Stomach (tissue), 9 donors: ENCODE measurements around the gene ATXN1. TPM values are rescaled to one million over a fixed set of nuclear protein-coding genes. Genes with fewer than 3 reads are reported as not detected.

Experiments
- DNase-seq, 2 donors: peaks; one replicate each; pipeline versions ENCODE4 v3.0.0 to v3.0.0-alpha.2; 2013 to 2019
- H3K27ac ChIP-seq, 5 donors: fragments of 200-600 bp in 4 of 5; sonication (generic) in 4 of 5; one replicate each; pipeline ENCODE4 v1.5.1; 2013 to 2019; ENCODE audit warnings: mild to moderate bottlenecking in 1 of 5, moderate library complexity in 1 of 5
- H3K27me3 ChIP-seq, 3 donors: fragments of 200-600 bp; sonication (generic); one replicate each; pipeline ENCODE4 v1.5.1; 2017 to 2019; ENCODE audit warnings: mixed run types in 1 of 3
- H3K36me3 ChIP-seq, 4 donors: fragments of 200-600 bp; sonication (generic); 1 replicate in 3 of 4; 2 replicates in 1 of 4; pipeline ENCODE4 v1.5.1; 2016 to 2019
- H3K4me1 ChIP-seq, 4 donors: fragments of 200-600 bp; sonication (generic); one replicate each; pipeline ENCODE4 v1.5.1; 2016 to 2019
- H3K4me3 ChIP-seq, 4 donors: fragments of 200-600 bp; sonication (generic) in 3 of 4; one replicate each; pipeline ENCODE4 v1.5.1; 2016 to 2019; ENCODE audit warnings: mild to moderate bottlenecking in 1 of 4
- H3K9me3 ChIP-seq, 4 donors: fragments of 200-600 bp; sonication (generic); one replicate each; pipeline ENCODE4 v1.5.1; 2016 to 2019
- CTCF ChIP-seq, 7 experiments: fragments of 450-650 bp in 4 of 7; fragments of 200-600 bp in 3 of 7; sonication (generic) in 3 of 7; IDR thresholded peaks; one replicate each; pipeline ENCODE4 v1.5.1; 2016 to 2019; ENCODE audit warnings: antibody characterized with exemption in 7 of 7, control low read depth in 2 of 7, mild to moderate bottlenecking in 1 of 7
- EP300 ChIP-seq: sonication (generic); formaldehyde crosslinking; IDR thresholded peaks from one replicate; pipeline ENCODE4 v1.6.1; 2017; ENCODE audit warnings: antibody characterized with exemption
- POLR2A ChIP-seq, 4 donors: fragments of 450-650 bp; IDR thresholded peaks; one replicate each; pipeline ENCODE4 v1.6.1; 2016; ENCODE audit warnings: antibody characterized with exemption in 4 of 4, control low read depth in 2 of 4, mild to moderate bottlenecking in 1 of 4, moderate library complexity in 1 of 4
- POLR2AphosphoS5 ChIP-seq, 3 donors: sonication (generic); formaldehyde crosslinking; IDR thresholded peaks; one replicate each; pipeline ENCODE4 v1.6.1; 2016; ENCODE audit warnings: antibody characterized with exemption in 3 of 3
- WGBS, 5 donors: extraction: QIAGEN DNeasy Blood & Tissue Kit in 3 of 5; methylation state at CpG; one replicate each; pipeline versions ENCODE4 v1.1.5 to v1.1.7; 2013 to 2018; 5-methylcytosine and 5-hydroxymethylcytosine counted together
- intact Hi-C: fragments of 100-400 bp; cut with DNase I; formaldehyde crosslinking; loops from one replicate; pipeline ENCODE4 v1.15.1; 2023; ENCODE audit warnings: low total_unique reads
- polyA plus RNA-seq, 3 donors: library from polyadenylated mRNA; stranded (reverse); fragments of 200-250 nt; gene quantifications; one replicate each; pipeline ENCODE4 v1.2.3, GENCODE V29; 2013
- total RNA-seq, 5 donors: library from RNA; depleted of rRNA; stranded (reverse); fragments of >200 nt; gene quantifications; one replicate each; pipeline versions ENCODE4 v1.1.0 to v1.2.3, GENCODE V29; 2014 to 2016
- donor health status: healthy with polysubstance abuse.
- donor health status: Bipolar disorder and iron deficiency.
- donor health status: healthy.

Gene ATXN1
- total and polyA plus RNA-seq, 8 donors: 5.2 to 106 (median 39.0) TPM

- Histone ChIP-seq H3K4me1 (peaks cover 17 to 71% (median 39%) of the 10 kb centered on the region in 4 donors), H3K27ac (no peak overlapping the region), H3K36me3 (no peaks in the 10 kb centered on the region), H3K9me3 (no peaks in the 10 kb centered on the region), H3K4me3 (no peak overlapping the region), H3K27me3 (no peaks in the 10 kb centered on the region)
- TF ChIP-seq POLR2AphosphoS5 (IDR thresholded peaks at IDR 0.05) (no peak), POLR2A (IDR thresholded peaks at IDR 0.05) (no peak)
- intact Hi-C loops: no loop called here
- 93 to 100% (median 96%) methylated on average over 1 of the region's 1 CpG for WGBS, 5 donors
- no peak for DNase-seq
Measured at GRCh38 chr6:16679050-16679449, 82.2 kb downstream of the ATXN1 start.

GRCh38 chr6:16677458-16677857 is 83.8 kb downstream of the ATXN1 start:
- 40 to 55% (median 49%) methylated on average over 2 of the region's 2 CpGs for WGBS, 5 donors
- Histone ChIP-seq H3K36me3 (no peaks in the 10 kb centered on the region), H3K4me3 (no peak overlapping the region), H3K27ac (peak overlapping the region in 3 of 5 donors; percentile 16 to 58 (median 39)), H3K4me1 (peaks cover 23 to 75% (median 46%) of the 10 kb centered on the region in 4 donors), H3K9me3 (no peaks in the 10 kb centered on the region), H3K27me3 (no peaks in the 10 kb centered on the region)
- no peak for DNase-seq
- intact Hi-C loops: no loop called here
- no peak for TF ChIP-seq POLR2A (IDR thresholded peaks at IDR 0.05)
- no peak for TF ChIP-seq POLR2AphosphoS5 (IDR thresholded peaks at IDR 0.05)
- no peak for TF ChIP-seq EP300
- no peak for TF ChIP-seq CTCF (IDR thresholded peaks at IDR 0.05)

- Histone ChIP-seq H3K27me3 (no peaks in the 10 kb centered on the region), H3K36me3 (no peaks in the 10 kb centered on the region), H3K27ac (peak overlapping the region in 3 of 5 donors; percentile 16 to 58 (median 39)), H3K4me1 (peaks cover 23 to 79% (median 49%) of the 10 kb centered on the region in 4 donors), H3K9me3 (no peaks in the 10 kb centered on the region), H3K4me3 (no peak overlapping the region)
- TF ChIP-seq POLR2AphosphoS5 (IDR thresholded peaks at IDR 0.05) (peak in 2 of 3 donors; percentile 49 to 70), POLR2A (IDR thresholded peaks at IDR 0.05) (no peak)
- DNase-seq: no peak
- intact Hi-C loops: no loop called here
- WGBS, 5 donors: 48 to 58% (median 52%) methylated on average over 6 of the region's 6 CpGs
Measured at GRCh38 chr6:16676978-16677377, 84.3 kb downstream of the ATXN1 start.

- H3K27me3 ChIP-seq: no peaks in the 10 kb centered on the region
- H3K4me3 ChIP-seq: no peak overlapping the region
- peaks cover 23 to 79% (median 51%) of the 10 kb centered on the region in 4 donors for H3K4me1 ChIP-seq
- no peaks in the 10 kb centered on the region for H3K9me3 ChIP-seq
- peak overlapping the region in 3 of 5 donors; percentile 16 to 58 (median 39) for H3K27ac ChIP-seq
- H3K36me3 ChIP-seq: no peaks in the 10 kb centered on the region
- intact Hi-C loops: no loop called here
- TF ChIP-seq EP300 (no peak), CTCF (IDR thresholded peaks at IDR 0.05) (no peak), POLR2AphosphoS5 (IDR thresholded peaks at IDR 0.05) (no peak), POLR2A (IDR thresholded peaks at IDR 0.05) (no peak)
- DNase-seq: no peak
- 57 to 79% (median 70%) methylated on average over 2 of the region's 2 CpGs for WGBS, 5 donors
Measured at GRCh38 chr6:16676376-16676775, 84.9 kb downstream of the ATXN1 start.

GRCh38 chr6:16674801-16675392 is 86.4 kb downstream of the ATXN1 start:
- TF ChIP-seq POLR2AphosphoS5 (IDR thresholded peaks at IDR 0.05): no peak
- TF ChIP-seq EP300: no peak
- TF ChIP-seq CTCF (IDR thresholded peaks at IDR 0.05): no peak
- TF ChIP-seq POLR2A (IDR thresholded peaks at IDR 0.05): no peak
- Histone ChIP-seq H3K4me3 (no peak overlapping the region), H3K27ac (peak overlapping the region in 2 of 5 donors; percentile 11 to 19), H3K9me3 (no peaks in the 10 kb centered on the region), H3K4me1 (peaks cover 23 to 82% (median 60%) of the 10 kb centered on the region in 4 donors), H3K36me3 (no peaks in the 10 kb centered on the region), H3K27me3 (no peaks in the 10 kb centered on the region)
- intact Hi-C loops: no loop called here
- 66 to 77% (median 69%) methylated on average over 4 of the region's 4 CpGs for WGBS, 5 donors
- peak in 1 of 2 donors; percentile 38 for DNase-seq
